PC-3 (cell line): ENCODE results near the gene CAMSAP1. TPM values are rescaled to one million over a fixed set of nuclear protein-coding genes. Genes with fewer than 3 reads are reported as not detected.

ENCODE experiments used
- ATAC-seq: fragments of 200-7000 bp; cut with Tn5 transposase; 2 replicates; pipeline ENCODE4 v1.9.1; 2020; ENCODE audit warnings: mild to moderate bottlenecking, moderate library complexity
- BruUV-seq: library from RNA; stranded (reverse); fragments of 400-500 nt; replicated peaks from 2 replicates; lab custom pipeline; 2021; lab: Mats Ljungman, UMichigan
- CTCF ChIA-PET: fragments of 300-600 bp; sonication (Branson Sonifier 250); formaldehyde crosslinking; loops from one replicate; lab custom pipeline; 2022; ENCODE audit warnings: antibody characterized with exemption; lab: Charles Lee
- POLR2A ChIA-PET: fragments of 300-600 bp; sonication (Branson Sonifier 250); formaldehyde crosslinking; loops from one replicate; lab custom pipeline; 2022; ENCODE audit warnings: antibody characterized with exemption; ENCODE audit not compliant: unreplicated experiment; lab: Charles Lee
- DNase-seq: peaks from one replicate; pipeline ENCODE4 v3.0.0-alpha.2; 2015
- H2AFZ ChIP-seq: fragments of 300-600 bp; sonication (generic); 2 replicates; pipeline ENCODE4 v1.6.0; 2016; ENCODE audit warnings: antibody characterized with exemption, low read length
- H3F3A ChIP-seq: fragments of 300-600 bp; sonication (generic); one replicate; pipeline ENCODE4 v1.6.0; 2017; ENCODE audit warnings: antibody characterized with exemption, low read length, control low read depth, mild to moderate bottlenecking; ENCODE audit not compliant: unreplicated experiment
- H3K27ac ChIP-seq: fragments of 300-600 bp; sonication (generic); 2 replicates; pipeline ENCODE4 v1.5.1; 2016; ENCODE audit warnings: mild to moderate bottlenecking, low read length
- H3K27me3 ChIP-seq: fragments of 300-600 bp; sonication (generic); 2 replicates; pipeline ENCODE4 v1.6.1; 2016; ENCODE audit warnings: low read length, mixed read lengths
- H3K36me3 ChIP-seq: fragments of 300-600 bp; sonication (generic); 2 replicates; pipeline ENCODE4 v1.6.1; 2016; ENCODE audit warnings: low read depth, mixed run types, low read length, mixed read lengths
- H3K4me1 ChIP-seq: fragments of 300-600 bp; sonication (generic); 2 replicates; pipeline ENCODE4 v1.5.1; 2016; ENCODE audit warnings: low read length; ENCODE audit not compliant: insufficient read depth
- H3K4me2 ChIP-seq: fragments of 300-600 bp; sonication (generic); 2 replicates; pipeline ENCODE4 v1.6.0; 2016; ENCODE audit warnings: low read length
- H3K4me3 ChIP-seq: fragments of 300-600 bp; sonication (generic); 2 replicates; pipeline ENCODE4 v1.5.1; 2016; ENCODE audit warnings: mild to moderate bottlenecking, low read length, mixed read lengths
- H3K79me2 ChIP-seq: fragments of 300-600 bp; sonication (generic); 2 replicates; pipeline ENCODE4 v1.6.1; 2017; ENCODE audit warnings: low read length, mixed read lengths
- H3K9ac ChIP-seq: fragments of 300-600 bp; sonication (generic); 2 replicates; pipeline ENCODE4 v1.6.0; 2016; ENCODE audit warnings: mild to moderate bottlenecking, low read length
- H3K9me2 ChIP-seq: fragments of 300-600 bp; sonication (generic); replicated peaks from 2 replicates; pipeline ENCODE4 v1.6.1; 2016; ENCODE audit warnings: mixed run types, low read length, mixed read lengths
- H3K9me3 ChIP-seq: fragments of 300-600 bp; sonication (generic); 2 replicates; pipeline ENCODE4 v1.6.1; 2016; ENCODE audit warnings: low read length, mixed read lengths
- H4K20me1 ChIP-seq: fragments of 300-600 bp; sonication (generic); 2 replicates; pipeline ENCODE4 v1.6.1; 2016; ENCODE audit warnings: low read length, mixed read lengths
- CTCF ChIP-seq: fragments of 300-600 bp; sonication (generic); conservative IDR thresholded peaks from 2 replicates; pipeline ENCODE4 v1.5.1; 2017; ENCODE audit warnings: antibody characterized with exemption, low read depth, mild to moderate bottlenecking, low read length
- EZH2 ChIP-seq: fragments of 300-600 bp; sonication (generic); IDR thresholded peaks from one replicate; pipeline ENCODE4 v1.6.1; 2017; ENCODE audit warnings: antibody characterized with exemption, mild to moderate bottlenecking, low read length; ENCODE audit not compliant: unreplicated experiment
- EZH2phosphoT487 ChIP-seq: fragments of 300-600 bp; sonication (generic); IDR thresholded peaks from 2 replicates; pipeline ENCODE4 v1.6.1; 2018; ENCODE audit warnings: mild to moderate bottlenecking, antibody characterized with exemption, low read length, borderline replicate concordance
- intact Hi-C: fragments of 100-400 bp; cut with micrococcal nuclease; formaldehyde crosslinking; loops from 2 replicates; pipeline ENCODE4 v1.9.0; 2023
- total RNA-seq: library from RNA; depleted of rRNA; stranded (reverse); fragments of >200 nt; gene quantifications from 2 replicates; pipeline ENCODE4 v1.2.3, GENCODE V29; 2014

Gene CAMSAP1
- total RNA-seq, 1 experiment from 2014 or later = 16.4 TPM

DNA sequence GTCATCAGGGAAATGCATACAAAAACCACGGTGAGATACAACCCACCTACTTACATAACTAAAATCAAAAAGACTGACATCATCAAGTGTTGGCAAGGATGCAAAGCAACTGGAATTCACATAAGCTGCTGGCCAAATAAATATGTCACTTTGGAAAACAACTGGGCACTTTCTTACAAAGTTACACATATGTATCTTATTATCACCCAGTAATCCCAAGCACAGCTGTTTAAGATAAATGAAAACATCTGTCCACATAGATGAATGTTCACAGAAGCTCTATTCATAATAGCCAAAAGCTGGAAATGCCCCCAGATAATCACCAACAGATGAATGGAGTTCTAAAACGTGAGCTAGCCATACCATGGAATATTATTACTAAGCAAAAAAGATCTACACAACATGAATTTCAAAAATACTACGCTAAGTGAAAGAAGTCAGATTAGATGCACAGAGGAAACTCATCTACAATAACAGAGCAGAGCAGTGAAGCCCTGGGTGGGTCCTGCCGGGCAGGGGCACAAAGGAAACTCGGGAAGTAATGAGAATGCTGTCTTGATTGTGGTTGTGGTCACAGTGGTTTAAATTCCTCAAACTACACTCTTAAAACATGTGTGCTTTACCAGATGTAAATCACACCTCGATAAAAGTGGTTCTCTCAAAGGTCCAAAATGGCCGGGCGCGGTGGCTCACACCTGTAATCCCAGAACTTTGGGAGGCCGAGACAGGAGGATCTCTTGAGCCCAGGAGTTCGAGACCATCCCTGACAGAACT lies 8.5 kb downstream of the CAMSAP1 start:
- no peak overlapping the region for H3K4me2 ChIP-seq
- ChIA-PET POLR2A (no interaction called here), CTCF (interaction anchor here (0.6 kb wide), 1 partner anchor 225 kb away, joined by 9 read pairs; no protein-coding TSS in a partner anchor)
- H3F3A ChIP-seq = no peaks in the 10 kb centered on the region
- no peaks in the 10 kb centered on the region for H3K9me3 ChIP-seq
- DNase-seq = peak; percentile 35
- no peak overlapping the region for H3K27ac ChIP-seq
- H2AFZ ChIP-seq = no peak overlapping the region
- H3K9me2 ChIP-seq = no peaks in the 10 kb centered on the region
- no peak for ATAC-seq
- no peaks in the 10 kb centered on the region for H3K36me3 ChIP-seq
- peaks cover 100% of the 10 kb centered on the region for H3K79me2 ChIP-seq
- peaks cover 31% of the 10 kb centered on the region; the same call in 1 of the 2 replicates for H4K20me1 ChIP-seq
- H3K4me3 ChIP-seq = no peak overlapping the region
- no peaks in the 10 kb centered on the region for H3K4me1 ChIP-seq
- no TSS peak for BruUV-seq
- H3K27me3 ChIP-seq = no peaks in the 10 kb centered on the region
- H3K9ac ChIP-seq = no peak overlapping the region
- no peak for TF ChIP-seq EZH2phosphoT487
- no peak for TF ChIP-seq EZH2
- no peak for TF ChIP-seq CTCF
- intact Hi-C loops = no loop called here

- Histone ChIP-seq H3K9me2 (no peaks in the 10 kb centered on the region), H3K4me2 (no peak overlapping the region), H2AFZ (no peak overlapping the region), H3F3A (no peaks in the 10 kb centered on the region), H3K36me3 (no peaks in the 10 kb centered on the region), H3K4me1 (no peaks in the 10 kb centered on the region), H4K20me1 (peaks cover 40% of the 10 kb centered on the region; the same call in 1 of the 2 replicates), H3K27ac (no peak overlapping the region), H3K4me3 (no peak overlapping the region), H3K79me2 (peaks cover 98% of the 10 kb centered on the region), H3K27me3 (no peaks in the 10 kb centered on the region), H3K9me3 (no peaks in the 10 kb centered on the region), H3K9ac (no peak overlapping the region)
- DNase-seq (no peak), ATAC-seq (no peak)
- no TSS peak for BruUV-seq
- ChIA-PET POLR2A (no interaction called here), CTCF (no interaction called here)
- no peak for TF ChIP-seq EZH2
- no peak for TF ChIP-seq EZH2phosphoT487
- intact Hi-C loops = no loop called here
Measured at GRCh38 chr9:135896626-135897025, 10.7 kb downstream of the CAMSAP1 start.

DNA sequence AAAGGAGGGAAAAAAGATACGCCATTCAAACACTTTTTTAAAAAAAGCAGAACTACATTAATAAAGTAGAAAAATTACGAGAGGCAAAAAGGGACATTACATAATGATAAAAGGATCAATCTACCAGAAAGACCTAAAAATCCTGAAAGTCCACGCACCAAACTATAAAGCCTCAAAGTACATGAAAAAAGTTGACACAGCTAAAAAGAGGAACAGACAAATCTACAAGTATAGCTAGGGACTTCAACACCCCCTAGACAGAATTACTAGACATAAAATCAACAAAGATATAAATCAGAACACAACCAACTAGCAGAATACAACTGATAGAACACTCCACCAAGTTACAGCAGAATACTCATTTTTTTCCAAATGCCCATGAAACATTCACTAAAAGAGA lies 11.1 kb downstream of the CAMSAP1 start:
- Histone ChIP-seq H3F3A (no peaks in the 10 kb centered on the region), H3K36me3 (no peaks in the 10 kb centered on the region), H3K9me3 (no peaks in the 10 kb centered on the region), H2AFZ (no peak overlapping the region), H3K27ac (no peak overlapping the region), H3K9me2 (no peaks in the 10 kb centered on the region), H3K27me3 (no peaks in the 10 kb centered on the region), H3K9ac (no peak overlapping the region), H3K4me1 (no peaks in the 10 kb centered on the region), H3K79me2 (peaks cover 98% of the 10 kb centered on the region), H3K4me2 (no peak overlapping the region), H3K4me3 (no peak overlapping the region), H4K20me1 (peaks cover 44% of the 10 kb centered on the region; the same call in 1 of the 2 replicates)
- TF ChIP-seq CTCF (no peak), EZH2 (no peak), EZH2phosphoT487 (no peak)
- intact Hi-C loops = no loop called here
- no peak for ATAC-seq
- ChIA-PET POLR2A (no interaction called here), CTCF (no interaction called here)
- DNase-seq = no peak
- BruUV-seq = no TSS peak
